Nasal cavity respiratory epithelium epithelial cell of viscerocranial mucosa (primary cell): ENCODE data around the gene SLC6A12. TPM values are rescaled to one million over a fixed set of nuclear protein-coding genes. Genes with fewer than 3 reads are reported as not detected.

Experiments
- total RNA-seq: library from RNA; depleted of rRNA; stranded (reverse); fragments of >200 nt; gene quantifications from 2 replicates; pipeline ENCODE4 v1.2.3, GENCODE V29; 2014

SLC6A12 gene
- total RNA-seq = 0.14 TPM in 1 of 2 replicates, not detected in the other

GRCh38 chr12:214003-214741 is at the start of gene SLC6A12:
Gene SLC6A12, minus strand, starts transcription at chr12:214157. Its CDS starts 4,171 bp downstream, at chr12:209986.

GRCh38 chr12:262817-263216 is 48.9 kb upstream of the SLC6A12 start, which contains the start of gene SLC6A13:
Gene SLC6A13, minus strand, starts transcription at chr12:262836. Its CDS starts 2,784 bp downstream, at chr12:260052.

Other genes with a start within 250 kb of the SLC6A12 start
- under 0.01 TPM in 2 replicates for gene IQSEC3, start 147.4 kb downstream of the SLC6A12 start, total RNA-seq
- under 0.01 and 0.64 TPM in 2 replicates for gene SLC6A13, start 48.7 kb upstream of the SLC6A12 start, total RNA-seq
- 47.8 and 71.8 TPM in 2 replicates for gene KDM5A, start 175.2 kb upstream of the SLC6A12 start, total RNA-seq
- gene CCDC77, start 187.5 kb upstream of the SLC6A12 start, total RNA-seq = 2.8 and 4.8 TPM in 2 replicates
- gene B4GALNT3, start 245.8 kb upstream of the SLC6A12 start, total RNA-seq = 4.7 and 22.9 TPM in 2 replicates